Liver (tissue), 9 donors: ENCODE measurements around the gene PRKN. TPM values are rescaled to one million over a fixed set of nuclear protein-coding genes. Genes with fewer than 3 reads are reported as not detected.

ENCODE experiments used
- DNase-seq: peaks from one replicate; pipeline ENCODE4 v3.0.0-alpha.2; 2017; ENCODE audit warnings: low spot score
- H3K27ac ChIP-seq, 2 donors: one replicate each; pipeline ENCODE4 v1.7.0; 2013; ENCODE audit warnings: inconsistent platforms in 2 of 2, low read length in 2 of 2, control low read depth in 1 of 2, low read depth in 1 of 2, mild to moderate bottlenecking in 1 of 2
- H3K27me3 ChIP-seq, 4 donors: one replicate each; pipeline versions ENCODE4 v1.6.1 to v1.7.0; 2013; ENCODE audit warnings: low read length in 3 of 4, inconsistent platforms in 1 of 4, mild to moderate bottlenecking in 1 of 4, moderate library complexity in 1 of 4; ENCODE audit not compliant: control insufficient read depth in 4 of 4, insufficient read depth in 4 of 4
- H3K36me3 ChIP-seq, 4 donors: one replicate each; pipeline versions ENCODE4 v1.6.1 to v1.7.0; 2013; ENCODE audit warnings: low read length in 3 of 4, mild to moderate bottlenecking in 3 of 4, low read depth in 1 of 4, moderate library complexity in 1 of 4; ENCODE audit not compliant: control insufficient read depth in 4 of 4, insufficient read depth in 3 of 4
- H3K4me1 ChIP-seq, 4 donors: one replicate each; pipeline versions ENCODE4 v1.6.1 to v1.7.0; 2013; ENCODE audit warnings: low read length in 3 of 4, mild to moderate bottlenecking in 3 of 4, moderate library complexity in 1 of 4; ENCODE audit not compliant: control insufficient read depth in 4 of 4, insufficient read depth in 4 of 4
- H3K4me3 ChIP-seq, 3 donors: one replicate each; pipeline versions ENCODE4 v1.6.1 to v1.7.0; 2013; ENCODE audit warnings: low read length in 3 of 3, control low read depth in 1 of 3, low read depth in 1 of 3, mild to moderate bottlenecking in 1 of 3
- H3K9ac ChIP-seq, 2 donors: one replicate each; pipeline ENCODE4 v1.7.0; 2013; ENCODE audit warnings: low read length in 2 of 2, mild to moderate bottlenecking in 2 of 2, moderate library complexity in 2 of 2, control low read depth in 1 of 2, low read depth in 1 of 2
- H3K9me3 ChIP-seq, 4 donors: one replicate each; pipeline versions ENCODE4 v1.6.1 to v1.7.0; 2013; ENCODE audit warnings: low read length in 3 of 4; ENCODE audit not compliant: control insufficient read depth in 4 of 4
- FOXA1 ChIP-seq: IDR thresholded peaks from 2 replicates; pipeline ENCODE4 v1.6.1; 2016; ENCODE audit warnings: antibody characterized with exemption
- GABPA ChIP-seq, 2 donors: IDR thresholded peaks in 1 of 2; conservative IDR thresholded peaks in 1 of 2; 2 replicates each; pipeline ENCODE4 v1.6.1; 2016; ENCODE audit warnings: antibody characterized with exemption in 2 of 2, mild to moderate bottlenecking in 1 of 2, moderate library complexity in 1 of 2
- HNF4A ChIP-seq, 2 donors: conservative IDR thresholded peaks; 2 replicates each; pipeline ENCODE4 v1.6.1; 2016; ENCODE audit warnings: antibody characterized with exemption in 2 of 2, mild to moderate bottlenecking in 2 of 2
- HNF4G ChIP-seq: IDR thresholded peaks from 2 replicates; pipeline ENCODE4 v1.6.1; 2016; ENCODE audit warnings: antibody characterized with exemption
- JUND ChIP-seq, 2 donors: IDR thresholded peaks; 2 replicates each; pipeline ENCODE4 v1.6.1; 2016; ENCODE audit warnings: antibody characterized with exemption in 2 of 2
- NR2F2 ChIP-seq: IDR thresholded peaks from 2 replicates; pipeline ENCODE4 v1.6.1; 2016; ENCODE audit warnings: antibody characterized with exemption
- RXRA ChIP-seq, 2 donors: IDR thresholded peaks; 2 replicates each; pipeline ENCODE4 v1.6.1; 2017 to 2018; ENCODE audit warnings: antibody characterized with exemption in 2 of 2, mild to moderate bottlenecking in 1 of 2
- TAF1 ChIP-seq: conservative IDR thresholded peaks from 2 replicates; pipeline ENCODE4 v1.6.1; 2016; ENCODE audit warnings: antibody characterized with exemption, mild to moderate bottlenecking
- YY1 ChIP-seq: IDR thresholded peaks from 2 replicates; pipeline ENCODE4 v1.6.1; 2016; ENCODE audit warnings: antibody characterized with exemption, mild to moderate bottlenecking
- WGBS: extraction: QIAGEN DNeasy Blood & Tissue Kit; methylation state at CpG from one replicate; pipeline ENCODE4 v1.1.7; 2013; 5-methylcytosine and 5-hydroxymethylcytosine counted together
- polyA plus RNA-seq, 2 donors: library from polyadenylated mRNA; stranded (reverse) in 1 of 2; unstranded in 1 of 2; fragments of 200-250 nt in 1 of 2; fragments of >200 nt in 1 of 2; fragmentation: Nextera tagmentation in 1 of 2; extraction: Ambion mirVana in 1 of 2; gene quantifications; one replicate each; pipeline versions ENCODE4 v1.2.1 to v1.2.3, GENCODE V29; 2013 to 2015
- total RNA-seq, 2 donors: library from RNA; depleted of rRNA; stranded (reverse); fragments of >200 nt; gene quantifications; one replicate each; pipeline ENCODE4 v1.2.3, GENCODE V29; 2014
- TF ChIP-seq, protein P1 (sequence below): IDR thresholded peaks from 2 replicates; pipeline ENCODE4 v1.6.1; 2016; ENCODE audit warnings: antibody characterized with exemption, mild to moderate bottlenecking
- TF ChIP-seq, protein P2 (sequence below): IDR thresholded peaks from 2 replicates; pipeline ENCODE4 v1.6.1; 2016; ENCODE audit warnings: antibody characterized with exemption
- TF ChIP-seq, protein P3 (sequence below): IDR thresholded peaks from 2 replicates; pipeline ENCODE4 v1.6.1; 2016; ENCODE audit warnings: antibody characterized with exemption
- TF ChIP-seq, protein P4 (sequence below): IDR thresholded peaks from 2 replicates; pipeline ENCODE4 v1.6.1; 2016; ENCODE audit warnings: antibody characterized with exemption
- donor health status: healthy.
- donor health status: healthy.
- donor health status: healthy.
- donor health status: healthy.
- donor health status: healthy.

The PRKN gene
- total and polyA plus RNA-seq, 4 donors = 0.47 to 4.1 (median 3.2) TPM

DNA sequence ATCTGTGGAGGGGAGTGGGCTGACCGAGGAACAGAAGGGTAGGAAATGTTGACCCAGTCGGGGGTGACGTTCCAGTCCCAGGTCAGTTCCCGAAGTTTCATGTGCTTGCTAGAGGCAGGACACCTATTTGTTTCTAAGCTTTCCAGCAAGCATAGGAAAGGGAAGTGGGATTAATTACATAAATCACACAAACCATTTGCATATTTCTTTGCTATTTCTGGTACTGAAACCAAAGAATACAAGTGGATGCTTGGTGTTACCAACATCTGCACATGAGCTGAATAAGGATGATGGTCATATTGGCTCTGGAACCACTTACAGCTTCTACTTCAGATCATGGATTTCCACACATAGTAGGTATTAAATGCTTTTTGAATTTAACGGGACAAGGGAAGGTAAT is 546.5 kb downstream of the PRKN start (continued):
- TF ChIP-seq, protein P1, sequence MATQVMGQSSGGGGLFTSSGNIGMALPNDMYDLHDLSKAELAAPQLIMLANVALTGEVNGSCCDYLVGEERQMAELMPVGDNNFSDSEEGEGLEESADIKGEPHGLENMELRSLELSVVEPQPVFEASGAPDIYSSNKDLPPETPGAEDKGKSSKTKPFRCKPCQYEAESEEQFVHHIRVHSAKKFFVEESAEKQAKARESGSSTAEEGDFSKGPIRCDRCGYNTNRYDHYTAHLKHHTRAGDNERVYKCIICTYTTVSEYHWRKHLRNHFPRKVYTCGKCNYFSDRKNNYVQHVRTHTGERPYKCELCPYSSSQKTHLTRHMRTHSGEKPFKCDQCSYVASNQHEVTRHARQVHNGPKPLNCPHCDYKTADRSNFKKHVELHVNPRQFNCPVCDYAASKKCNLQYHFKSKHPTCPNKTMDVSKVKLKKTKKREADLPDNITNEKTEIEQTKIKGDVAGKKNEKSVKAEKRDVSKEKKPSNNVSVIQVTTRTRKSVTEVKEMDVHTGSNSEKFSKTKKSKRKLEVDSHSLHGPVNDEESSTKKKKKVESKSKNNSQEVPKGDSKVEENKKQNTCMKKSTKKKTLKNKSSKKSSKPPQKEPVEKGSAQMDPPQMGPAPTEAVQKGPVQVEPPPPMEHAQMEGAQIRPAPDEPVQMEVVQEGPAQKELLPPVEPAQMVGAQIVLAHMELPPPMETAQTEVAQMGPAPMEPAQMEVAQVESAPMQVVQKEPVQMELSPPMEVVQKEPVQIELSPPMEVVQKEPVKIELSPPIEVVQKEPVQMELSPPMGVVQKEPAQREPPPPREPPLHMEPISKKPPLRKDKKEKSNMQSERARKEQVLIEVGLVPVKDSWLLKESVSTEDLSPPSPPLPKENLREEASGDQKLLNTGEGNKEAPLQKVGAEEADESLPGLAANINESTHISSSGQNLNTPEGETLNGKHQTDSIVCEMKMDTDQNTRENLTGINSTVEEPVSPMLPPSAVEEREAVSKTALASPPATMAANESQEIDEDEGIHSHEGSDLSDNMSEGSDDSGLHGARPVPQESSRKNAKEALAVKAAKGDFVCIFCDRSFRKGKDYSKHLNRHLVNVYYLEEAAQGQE = no peak
- no peak for TF ChIP-seq HNF4A (conservative IDR thresholded peaks at IDR 0.05)
- no peak for TF ChIP-seq GABPA (IDR thresholded peaks at IDR 0.05 in 1 of 2, conservative IDR thresholded peaks at IDR 0.05 in 1 of 2)
- TF ChIP-seq NR2F2 = no peak
- TF ChIP-seq, protein P2, sequence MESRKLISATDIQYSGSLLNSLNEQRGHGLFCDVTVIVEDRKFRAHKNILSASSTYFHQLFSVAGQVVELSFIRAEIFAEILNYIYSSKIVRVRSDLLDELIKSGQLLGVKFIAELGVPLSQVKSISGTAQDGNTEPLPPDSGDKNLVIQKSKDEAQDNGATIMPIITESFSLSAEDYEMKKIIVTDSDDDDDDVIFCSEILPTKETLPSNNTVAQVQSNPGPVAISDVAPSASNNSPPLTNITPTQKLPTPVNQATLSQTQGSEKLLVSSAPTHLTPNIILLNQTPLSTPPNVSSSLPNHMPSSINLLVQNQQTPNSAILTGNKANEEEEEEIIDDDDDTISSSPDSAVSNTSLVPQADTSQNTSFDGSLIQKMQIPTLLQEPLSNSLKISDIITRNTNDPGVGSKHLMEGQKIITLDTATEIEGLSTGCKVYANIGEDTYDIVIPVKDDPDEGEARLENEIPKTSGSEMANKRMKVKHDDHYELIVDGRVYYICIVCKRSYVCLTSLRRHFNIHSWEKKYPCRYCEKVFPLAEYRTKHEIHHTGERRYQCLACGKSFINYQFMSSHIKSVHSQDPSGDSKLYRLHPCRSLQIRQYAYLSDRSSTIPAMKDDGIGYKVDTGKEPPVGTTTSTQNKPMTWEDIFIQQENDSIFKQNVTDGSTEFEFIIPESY = no peak
- no peak for TF ChIP-seq YY1

DNA sequence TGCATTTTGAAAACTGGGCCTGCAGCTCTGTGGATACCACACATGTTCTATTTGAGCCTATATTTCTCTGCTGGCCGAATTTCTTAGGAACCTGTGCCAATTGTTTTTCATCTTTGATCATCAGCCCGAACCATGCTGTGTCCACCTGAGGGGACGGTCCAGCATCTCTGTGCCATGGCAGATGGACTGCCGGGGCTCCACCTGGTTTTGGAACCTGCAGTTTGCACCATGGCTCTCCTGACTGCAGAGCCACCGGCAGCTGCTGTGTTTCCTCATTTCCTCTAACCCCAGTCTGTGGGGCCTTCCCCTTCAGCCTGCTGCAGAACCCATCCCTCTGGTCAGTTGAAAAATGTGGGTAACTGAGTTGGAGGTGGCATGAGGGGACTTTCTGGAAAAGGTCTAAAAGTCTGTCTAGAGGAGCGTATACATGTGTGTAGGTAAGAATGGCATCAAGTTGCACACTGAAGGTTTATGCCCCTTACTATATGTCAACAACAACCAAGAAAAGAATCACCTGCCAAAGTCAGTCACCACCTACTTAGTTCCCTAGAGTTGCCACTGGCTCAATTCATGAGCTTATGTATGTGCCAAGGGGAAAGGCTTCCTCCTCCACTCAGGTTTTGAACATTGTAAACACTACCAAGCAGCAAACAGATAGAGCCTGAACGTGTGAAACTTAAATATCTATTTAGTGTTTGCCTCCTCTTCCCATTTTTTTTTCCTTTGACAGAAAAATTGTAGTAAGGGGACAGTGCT is 548.2 kb downstream of the PRKN start:
- Histone ChIP-seq H3K9me3 (no peaks in the 10 kb centered on the region), H3K27ac (no peak overlapping the region), H3K36me3 (no peaks in the 10 kb centered on the region), H3K27me3 (no peaks in the 10 kb centered on the region), H3K9ac (no peak overlapping the region), H3K4me1 (no peaks in the 10 kb centered on the region), H3K4me3 (no peak overlapping the region)
- 84% methylated on average over 7 of the region's 7 CpGs for WGBS
- no peak for DNase-seq
- no peak for TF ChIP-seq FOXA1
- no peak for TF ChIP-seq GABPA (IDR thresholded peaks at IDR 0.05 in 1 of 2, conservative IDR thresholded peaks at IDR 0.05 in 1 of 2)
- TF ChIP-seq, protein P3, sequence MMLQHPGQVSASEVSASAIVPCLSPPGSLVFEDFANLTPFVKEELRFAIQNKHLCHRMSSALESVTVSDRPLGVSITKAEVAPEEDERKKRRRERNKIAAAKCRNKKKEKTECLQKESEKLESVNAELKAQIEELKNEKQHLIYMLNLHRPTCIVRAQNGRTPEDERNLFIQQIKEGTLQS = no peak
- no peak for TF ChIP-seq TAF1
- TF ChIP-seq HNF4G = no peak
- no peak for TF ChIP-seq RXRA (IDR thresholded peaks at IDR 0.05)

DNA sequence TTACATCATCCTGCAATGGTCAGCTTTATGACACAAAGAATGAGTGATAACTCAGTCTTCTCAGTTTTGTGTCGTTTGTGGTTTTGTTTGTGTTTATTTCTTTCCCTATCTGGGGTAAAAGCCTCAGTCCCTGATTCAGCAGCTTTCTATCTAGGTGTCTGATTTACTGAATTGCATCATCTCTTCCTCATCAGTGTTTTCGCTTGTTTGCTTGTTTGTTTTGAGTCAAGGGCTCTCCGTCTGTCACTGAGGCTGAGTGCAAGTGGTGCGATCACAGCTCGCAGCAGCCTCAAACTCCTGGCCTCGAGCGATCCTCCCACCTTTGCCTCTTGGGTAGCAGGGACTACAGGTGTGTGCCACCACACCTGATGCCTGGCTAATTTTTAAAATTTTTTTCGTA is 548.9 kb downstream of the PRKN start:
- no peak overlapping the region for H3K4me3 ChIP-seq
- H3K27ac ChIP-seq = no peak overlapping the region
- no peaks in the 10 kb centered on the region for H3K36me3 ChIP-seq
- WGBS = 86% methylated on average over 8 of the region's 8 CpGs
- H3K27me3 ChIP-seq = no peaks in the 10 kb centered on the region
- H3K9ac ChIP-seq = no peak overlapping the region
- TF ChIP-seq, protein P2 = no peak
- no peak for TF ChIP-seq JUND (IDR thresholded peaks at IDR 0.05)
- no peak for TF ChIP-seq GABPA (IDR thresholded peaks at IDR 0.05 in 1 of 2, conservative IDR thresholded peaks at IDR 0.05 in 1 of 2)
- no peak for TF ChIP-seq YY1
- TF ChIP-seq, protein P4, sequence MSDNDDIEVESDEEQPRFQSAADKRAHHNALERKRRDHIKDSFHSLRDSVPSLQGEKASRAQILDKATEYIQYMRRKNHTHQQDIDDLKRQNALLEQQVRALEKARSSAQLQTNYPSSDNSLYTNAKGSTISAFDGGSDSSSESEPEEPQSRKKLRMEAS = no peak
- no peak for TF ChIP-seq RXRA (IDR thresholded peaks at IDR 0.05)
- TF ChIP-seq FOXA1 = no peak
- TF ChIP-seq, protein P3 = no peak
- DNase-seq = no peak
- H3K4me1 ChIP-seq = no peaks in the 10 kb centered on the region
- H3K9me3 ChIP-seq = no peaks in the 10 kb centered on the region
